ENCODE data around the gene CACNA1S.

CACNA1S gene

DNA sequence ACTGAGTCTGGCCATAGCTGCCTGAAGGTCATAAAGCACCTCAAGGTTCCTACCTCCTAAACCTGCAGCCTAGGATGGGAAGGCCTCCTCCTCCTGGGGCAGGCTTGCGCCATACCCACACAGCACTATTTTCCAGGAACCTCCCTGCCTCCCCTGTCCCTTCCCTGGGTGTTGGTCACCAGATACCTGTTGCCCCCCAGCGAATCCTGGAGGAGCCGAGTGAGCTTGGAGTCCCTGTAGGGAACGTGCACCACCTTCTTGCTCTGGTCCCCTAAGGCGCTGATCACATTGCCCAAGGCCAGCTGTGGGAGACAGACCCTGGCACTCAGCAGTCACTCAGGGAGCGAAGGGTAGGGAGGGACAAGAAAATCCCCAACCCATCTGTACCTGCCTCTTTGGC is 108.1 kb downstream of the CACNA1S start:
- TF ChIP-seq EP300 (IDR thresholded peaks at IDR 0.05; ENCODE audit: borderline replicate concordance): no peak
- TF ChIP-seq FOXM1 (IDR thresholded peaks at IDR 0.05; ENCODE audit: borderline replicate concordance, low read depth): no peak
- TF ChIP-seq NFIC (IDR thresholded peaks at IDR 0.05): no peak
- no peak for TF ChIP-seq TAF1 (IDR thresholded peaks at IDR 0.05; ENCODE audit: low read depth)
- TF ChIP-seq, protein P1, sequence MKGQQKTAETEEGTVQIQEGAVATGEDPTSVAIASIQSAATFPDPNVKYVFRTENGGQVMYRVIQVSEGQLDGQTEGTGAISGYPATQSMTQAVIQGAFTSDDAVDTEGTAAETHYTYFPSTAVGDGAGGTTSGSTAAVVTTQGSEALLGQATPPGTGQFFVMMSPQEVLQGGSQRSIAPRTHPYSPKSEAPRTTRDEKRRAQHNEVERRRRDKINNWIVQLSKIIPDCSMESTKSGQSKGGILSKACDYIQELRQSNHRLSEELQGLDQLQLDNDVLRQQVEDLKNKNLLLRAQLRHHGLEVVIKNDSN (IDR thresholded peaks at IDR 0.05): no peak
- TF ChIP-seq, protein P2, sequence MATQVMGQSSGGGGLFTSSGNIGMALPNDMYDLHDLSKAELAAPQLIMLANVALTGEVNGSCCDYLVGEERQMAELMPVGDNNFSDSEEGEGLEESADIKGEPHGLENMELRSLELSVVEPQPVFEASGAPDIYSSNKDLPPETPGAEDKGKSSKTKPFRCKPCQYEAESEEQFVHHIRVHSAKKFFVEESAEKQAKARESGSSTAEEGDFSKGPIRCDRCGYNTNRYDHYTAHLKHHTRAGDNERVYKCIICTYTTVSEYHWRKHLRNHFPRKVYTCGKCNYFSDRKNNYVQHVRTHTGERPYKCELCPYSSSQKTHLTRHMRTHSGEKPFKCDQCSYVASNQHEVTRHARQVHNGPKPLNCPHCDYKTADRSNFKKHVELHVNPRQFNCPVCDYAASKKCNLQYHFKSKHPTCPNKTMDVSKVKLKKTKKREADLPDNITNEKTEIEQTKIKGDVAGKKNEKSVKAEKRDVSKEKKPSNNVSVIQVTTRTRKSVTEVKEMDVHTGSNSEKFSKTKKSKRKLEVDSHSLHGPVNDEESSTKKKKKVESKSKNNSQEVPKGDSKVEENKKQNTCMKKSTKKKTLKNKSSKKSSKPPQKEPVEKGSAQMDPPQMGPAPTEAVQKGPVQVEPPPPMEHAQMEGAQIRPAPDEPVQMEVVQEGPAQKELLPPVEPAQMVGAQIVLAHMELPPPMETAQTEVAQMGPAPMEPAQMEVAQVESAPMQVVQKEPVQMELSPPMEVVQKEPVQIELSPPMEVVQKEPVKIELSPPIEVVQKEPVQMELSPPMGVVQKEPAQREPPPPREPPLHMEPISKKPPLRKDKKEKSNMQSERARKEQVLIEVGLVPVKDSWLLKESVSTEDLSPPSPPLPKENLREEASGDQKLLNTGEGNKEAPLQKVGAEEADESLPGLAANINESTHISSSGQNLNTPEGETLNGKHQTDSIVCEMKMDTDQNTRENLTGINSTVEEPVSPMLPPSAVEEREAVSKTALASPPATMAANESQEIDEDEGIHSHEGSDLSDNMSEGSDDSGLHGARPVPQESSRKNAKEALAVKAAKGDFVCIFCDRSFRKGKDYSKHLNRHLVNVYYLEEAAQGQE (IDR thresholded peaks at IDR 0.05; ENCODE audit: low read depth): no peak

DNA sequence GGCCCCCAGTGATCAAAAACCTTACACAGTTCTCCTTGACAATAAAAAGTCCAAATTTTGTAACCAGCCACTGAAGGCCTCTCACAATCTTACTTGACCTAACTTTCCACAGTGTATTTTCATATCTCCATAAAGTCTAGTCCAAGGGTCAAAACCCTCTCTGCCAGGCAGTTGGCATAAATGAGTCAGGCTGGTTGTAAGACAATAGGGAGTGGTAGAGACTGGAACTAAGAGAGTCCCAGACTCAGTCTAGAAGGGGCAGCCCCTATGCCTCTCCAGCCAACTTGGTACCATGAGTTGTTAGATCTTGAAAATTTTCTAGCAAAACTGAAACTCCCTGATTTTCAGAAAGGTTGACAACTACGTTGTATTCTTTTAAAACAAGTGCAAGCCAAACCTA is 109.7 kb downstream of the CACNA1S start:
- TF ChIP-seq, protein P2 (IDR thresholded peaks at IDR 0.05; ENCODE audit: low read depth): no peak
- TF ChIP-seq FOXM1 (IDR thresholded peaks at IDR 0.05; ENCODE audit: borderline replicate concordance, low read depth) (no peak), EGR1 (IDR thresholded peaks at IDR 0.05) (no peak), TCF12 (IDR thresholded peaks at IDR 0.05; ENCODE audit: low read depth) (no peak), NFIC (IDR thresholded peaks at IDR 0.05) (no peak), YY1 (IDR thresholded peaks at IDR 0.05; ENCODE audit: low read depth) (no peak), RAD21 (IDR thresholded peaks at IDR 0.05; ENCODE audit: low read depth) (no peak)
- TF ChIP-seq, protein P3, sequence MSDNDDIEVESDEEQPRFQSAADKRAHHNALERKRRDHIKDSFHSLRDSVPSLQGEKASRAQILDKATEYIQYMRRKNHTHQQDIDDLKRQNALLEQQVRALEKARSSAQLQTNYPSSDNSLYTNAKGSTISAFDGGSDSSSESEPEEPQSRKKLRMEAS (IDR thresholded peaks at IDR 0.05): no peak
- TF ChIP-seq, protein P1 (IDR thresholded peaks at IDR 0.05): no peak

DNA sequence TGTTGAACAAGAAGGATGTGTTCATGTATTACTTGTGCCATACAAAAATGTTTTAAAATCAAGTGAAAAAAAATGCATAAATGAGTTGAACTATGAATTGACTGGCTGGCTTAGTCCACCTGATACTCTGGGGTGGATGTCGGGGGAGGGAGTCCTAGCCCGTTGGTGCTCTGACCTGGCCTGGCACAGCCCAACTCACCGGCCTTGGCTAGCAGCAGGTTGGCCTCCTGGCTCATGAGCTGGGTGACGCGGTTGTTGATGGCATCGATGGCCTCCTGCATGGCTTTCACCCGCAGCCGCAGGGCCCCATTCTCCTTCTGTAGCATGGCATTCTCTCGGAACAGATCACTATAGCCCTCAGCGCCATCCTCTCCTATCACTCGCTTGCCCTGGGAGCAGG is 110.3 kb downstream of the CACNA1S start:
- no peak for TF ChIP-seq RAD21 (IDR thresholded peaks at IDR 0.05; ENCODE audit: low read depth)
- no peak for TF ChIP-seq CEBPB (IDR thresholded peaks at IDR 0.05)
- TF ChIP-seq TEAD4 (IDR thresholded peaks at IDR 0.05): no peak
- no peak for TF ChIP-seq EGR1 (IDR thresholded peaks at IDR 0.05)
- TF ChIP-seq, protein P1 (IDR thresholded peaks at IDR 0.05): no peak
- TF ChIP-seq CREB1 (IDR thresholded peaks at IDR 0.05; ENCODE audit: low read depth): no peak
- TF ChIP-seq, protein P2 (IDR thresholded peaks at IDR 0.05; ENCODE audit: low read depth): no peak
- TF ChIP-seq TCF12 (IDR thresholded peaks at IDR 0.05; ENCODE audit: low read depth): no peak
- no peak for TF ChIP-seq ZBTB7A (IDR thresholded peaks at IDR 0.05; ENCODE audit: low read depth)
- TF ChIP-seq NFIC (IDR thresholded peaks at IDR 0.05): no peak
- TF ChIP-seq, protein P3 (IDR thresholded peaks at IDR 0.05): no peak
- no peak for TF ChIP-seq EP300 (IDR thresholded peaks at IDR 0.05; ENCODE audit: borderline replicate concordance)
- TF ChIP-seq FOXM1 (IDR thresholded peaks at IDR 0.05; ENCODE audit: borderline replicate concordance, low read depth): no peak

DNA sequence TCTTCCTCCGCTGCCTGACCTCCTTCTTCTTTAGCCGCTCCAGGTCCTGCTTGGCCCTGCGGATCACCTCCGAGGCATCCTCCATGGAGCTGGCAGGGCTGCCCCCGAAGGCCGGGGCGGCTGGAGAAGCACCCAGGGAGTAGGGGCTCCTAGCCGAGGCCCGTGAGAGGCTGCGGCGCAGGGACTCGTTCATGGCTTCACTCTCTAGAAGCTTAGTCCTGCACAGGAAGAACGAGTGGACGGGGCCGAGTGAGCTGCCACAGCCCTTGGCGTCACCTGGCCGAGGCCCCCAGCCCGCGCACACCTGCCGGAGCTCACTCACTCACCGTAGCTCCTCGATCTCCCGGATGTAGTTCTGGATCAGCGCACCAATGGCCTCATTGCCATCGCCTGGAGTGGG is 111.8 kb downstream of the CACNA1S start:
- TF ChIP-seq YY1 (IDR thresholded peaks at IDR 0.05; ENCODE audit: low read depth): no peak
- no peak for TF ChIP-seq EP300 (IDR thresholded peaks at IDR 0.05; ENCODE audit: borderline replicate concordance)
- TF ChIP-seq CEBPB (IDR thresholded peaks at IDR 0.05): no peak
- TF ChIP-seq NFIC (IDR thresholded peaks at IDR 0.05): no peak
- TF ChIP-seq, protein P3 (IDR thresholded peaks at IDR 0.05): no peak
- TF ChIP-seq FOXM1 (IDR thresholded peaks at IDR 0.05; ENCODE audit: borderline replicate concordance, low read depth): no peak
- TF ChIP-seq, protein P1 (IDR thresholded peaks at IDR 0.05): no peak
- no peak for TF ChIP-seq RAD21 (IDR thresholded peaks at IDR 0.05; ENCODE audit: low read depth)
- TF ChIP-seq TEAD4 (IDR thresholded peaks at IDR 0.05): no peak
- TF ChIP-seq TCF12 (IDR thresholded peaks at IDR 0.05; ENCODE audit: low read depth): no peak
- TF ChIP-seq ZBTB7A (IDR thresholded peaks at IDR 0.05; ENCODE audit: low read depth): no peak
- no peak for TF ChIP-seq CREB1 (IDR thresholded peaks at IDR 0.05; ENCODE audit: low read depth)
